Parathyroid adenoma (tissue), 2 donors: ENCODE results near the gene ZP2.

Source experiments
- H2AFZ ChIP-seq: fragments of 300-600 bp; sonication (generic); one replicate; pipeline ENCODE4 v1.7.0; 2017; ENCODE audit warnings: antibody characterized with exemption, mild to moderate bottlenecking
- H3K27ac ChIP-seq: fragments of 300-600 bp; sonication (generic); one replicate; pipeline ENCODE4 v1.7.0; 2017
- H3K27me3 ChIP-seq: fragments of 300-600 bp; sonication (generic); one replicate; pipeline ENCODE4 v1.7.0; 2017; ENCODE audit warnings: low read length; ENCODE audit not compliant: control insufficient read depth, insufficient read depth
- H3K36me3 ChIP-seq: fragments of 300-600 bp; sonication (generic); one replicate; pipeline ENCODE4 v1.7.0; 2017; ENCODE audit warnings: low read length; ENCODE audit not compliant: control insufficient read depth, insufficient read depth
- H3K4me1 ChIP-seq: fragments of 300-600 bp; sonication (generic); one replicate; pipeline ENCODE4 v1.7.0; 2017; ENCODE audit warnings: control low read depth
- H3K4me2 ChIP-seq: fragments of 300-600 bp; sonication (generic); one replicate; pipeline ENCODE4 v1.7.0; 2017; ENCODE audit warnings: low read length
- H3K4me3 ChIP-seq: fragments of 300-600 bp; sonication (generic); one replicate; pipeline ENCODE4 v1.7.0; 2017; ENCODE audit warnings: low read depth, low read length
- H3K79me2 ChIP-seq: fragments of 300-600 bp; sonication (generic); one replicate; pipeline ENCODE4 v1.7.0; 2017; ENCODE audit warnings: control low read depth
- H3K9ac ChIP-seq: fragments of 300-600 bp; sonication (generic); one replicate; pipeline ENCODE4 v1.7.0; 2017; ENCODE audit warnings: mild to moderate bottlenecking
- H3K9me3 ChIP-seq: fragments of 300-600 bp; sonication (generic); one replicate; pipeline ENCODE4 v1.7.0; 2017; ENCODE audit warnings: low read length; ENCODE audit not compliant: control insufficient read depth
- TF ChIP-seq, protein P1 (sequence below): fragments of 300-600 bp; sonication (generic); IDR thresholded peaks from one replicate; pipeline ENCODE4 v1.7.0; 2017; ENCODE audit warnings: antibody characterized with exemption, mild to moderate bottlenecking
- donor health status: primary hyperparathyroidism.

ZP2 gene

GRCh38 chr16:21244518-21245215 is 33.3 kb upstream of the ZP2 start:
- Histone ChIP-seq H3K27ac (no peak overlapping the region), H3K4me1 (no peaks in the 10 kb centered on the region), H2AFZ (no peak overlapping the region), H3K79me2 (no peaks in the 10 kb centered on the region), H3K36me3 (no peaks in the 10 kb centered on the region), H3K4me3 (no peak overlapping the region), H3K27me3 (no peaks in the 10 kb centered on the region), H3K4me2 (no peak overlapping the region), H3K9ac (no peak overlapping the region), H3K9me3 (no peaks in the 10 kb centered on the region)
- TF ChIP-seq, protein P1, sequence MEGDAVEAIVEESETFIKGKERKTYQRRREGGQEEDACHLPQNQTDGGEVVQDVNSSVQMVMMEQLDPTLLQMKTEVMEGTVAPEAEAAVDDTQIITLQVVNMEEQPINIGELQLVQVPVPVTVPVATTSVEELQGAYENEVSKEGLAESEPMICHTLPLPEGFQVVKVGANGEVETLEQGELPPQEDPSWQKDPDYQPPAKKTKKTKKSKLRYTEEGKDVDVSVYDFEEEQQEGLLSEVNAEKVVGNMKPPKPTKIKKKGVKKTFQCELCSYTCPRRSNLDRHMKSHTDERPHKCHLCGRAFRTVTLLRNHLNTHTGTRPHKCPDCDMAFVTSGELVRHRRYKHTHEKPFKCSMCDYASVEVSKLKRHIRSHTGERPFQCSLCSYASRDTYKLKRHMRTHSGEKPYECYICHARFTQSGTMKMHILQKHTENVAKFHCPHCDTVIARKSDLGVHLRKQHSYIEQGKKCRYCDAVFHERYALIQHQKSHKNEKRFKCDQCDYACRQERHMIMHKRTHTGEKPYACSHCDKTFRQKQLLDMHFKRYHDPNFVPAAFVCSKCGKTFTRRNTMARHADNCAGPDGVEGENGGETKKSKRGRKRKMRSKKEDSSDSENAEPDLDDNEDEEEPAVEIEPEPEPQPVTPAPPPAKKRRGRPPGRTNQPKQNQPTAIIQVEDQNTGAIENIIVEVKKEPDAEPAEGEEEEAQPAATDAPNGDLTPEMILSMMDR = no peak

GRCh38 chr16:21242756-21243155 is 31.4 kb upstream of the ZP2 start:
- TF ChIP-seq, protein P1 = no peak
- Histone ChIP-seq H3K27ac (no peak overlapping the region), H3K9ac (no peak overlapping the region)

DNA sequence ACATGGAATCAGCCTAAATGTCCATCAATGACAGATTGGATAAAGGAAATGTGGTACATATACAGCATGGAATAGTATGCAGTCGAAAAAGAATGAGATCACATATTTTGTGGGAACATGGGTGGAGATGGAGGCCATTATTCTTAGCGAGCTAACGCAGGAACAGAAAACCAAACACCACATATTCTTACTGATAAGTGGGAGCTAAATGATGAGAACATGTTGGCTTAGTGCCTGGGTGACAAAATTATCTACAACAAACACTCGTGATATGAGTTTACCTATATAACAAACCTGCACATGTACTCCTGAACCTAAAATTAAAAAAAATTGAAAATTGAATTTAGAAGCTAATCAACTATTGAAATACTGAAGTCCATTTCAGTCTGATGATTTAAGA is 28.3 kb upstream of the ZP2 start:
- no peaks in the 10 kb centered on the region for H3K9me3 ChIP-seq
- no peaks in the 10 kb centered on the region for H3K27me3 ChIP-seq
- H3K4me2 ChIP-seq = no peak overlapping the region
- no peak overlapping the region for H3K27ac ChIP-seq
- no peak overlapping the region for H2AFZ ChIP-seq
- H3K4me3 ChIP-seq = no peak overlapping the region
- H3K9ac ChIP-seq = no peak overlapping the region
- TF ChIP-seq, protein P1 = no peak
- no peaks in the 10 kb centered on the region for H3K79me2 ChIP-seq
- no peaks in the 10 kb centered on the region for H3K4me1 ChIP-seq
- no peaks in the 10 kb centered on the region for H3K36me3 ChIP-seq

More at GRCh38 chr16:21242756-21243155, 31.4 kb upstream of the ZP2 start:
- Histone ChIP-seq H3K4me1 (no peaks in the 10 kb centered on the region), H3K79me2 (no peaks in the 10 kb centered on the region), H3K36me3 (no peaks in the 10 kb centered on the region), H2AFZ (no peak overlapping the region), H3K4me2 (no peak overlapping the region), H3K27me3 (no peaks in the 10 kb centered on the region), H3K9me3 (no peaks in the 10 kb centered on the region), H3K4me3 (no peak overlapping the region)

GRCh38 chr16:21236831-21237230 is 25.5 kb upstream of the ZP2 start:
- no peaks in the 10 kb centered on the region for H3K79me2 ChIP-seq
- TF ChIP-seq, protein P1 = no peak
- H3K27ac ChIP-seq = no peak overlapping the region
- no peaks in the 10 kb centered on the region for H3K36me3 ChIP-seq
- H3K4me1 ChIP-seq = no peaks in the 10 kb centered on the region
- H3K27me3 ChIP-seq = no peaks in the 10 kb centered on the region
- no peak overlapping the region for H2AFZ ChIP-seq
- no peak overlapping the region for H3K9ac ChIP-seq
- no peaks in the 10 kb centered on the region for H3K9me3 ChIP-seq
- no peak overlapping the region for H3K4me3 ChIP-seq
- no peak overlapping the region for H3K4me2 ChIP-seq

DNA sequence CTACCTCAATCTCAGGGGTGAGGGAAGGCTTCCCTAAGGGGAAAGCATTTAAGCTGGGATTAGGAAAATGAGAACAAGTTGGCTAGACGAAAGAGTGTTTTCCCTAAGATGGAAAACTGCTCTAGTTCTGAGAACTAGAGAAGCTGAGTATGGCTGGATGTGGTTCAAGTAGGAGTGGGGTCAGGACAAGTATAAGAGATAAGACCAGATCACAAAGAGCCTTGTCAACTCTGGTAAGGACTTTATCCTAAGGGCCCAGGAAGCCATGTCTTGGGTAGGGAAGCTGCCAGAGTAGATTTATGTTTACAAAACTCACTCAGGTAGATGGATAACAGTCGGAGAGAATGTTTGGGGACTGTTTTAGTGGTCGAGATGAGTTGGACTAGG is 23.8 kb upstream of the ZP2 start:
- Histone ChIP-seq H3K79me2 (no peaks in the 10 kb centered on the region), H3K9ac (no peak overlapping the region), H3K9me3 (no peaks in the 10 kb centered on the region), H3K27ac (no peak overlapping the region), H3K4me2 (no peak overlapping the region), H3K4me3 (no peak overlapping the region), H3K27me3 (no peaks in the 10 kb centered on the region), H2AFZ (no peak overlapping the region), H3K36me3 (no peaks in the 10 kb centered on the region), H3K4me1 (no peaks in the 10 kb centered on the region)
- TF ChIP-seq, protein P1 = no peak
